GM23248 (cell line): ENCODE data around the gene ZNF883.

ENCODE experiments used
- EZH2 ChIP-seq: fragments of 200-600 bp; sonication (generic); IDR thresholded peaks from 2 replicates; pipeline ENCODE4 v1.6.1; 2018; ENCODE audit warnings: antibody characterized with exemption, mild to moderate bottlenecking; ENCODE audit not compliant: insufficient read depth, poor library complexity, severe bottlenecking
- EZH2phosphoT487 ChIP-seq: fragments of 200-600 bp; sonication (generic); IDR thresholded peaks from 2 replicates; pipeline ENCODE4 v1.6.1; 2018; ENCODE audit warnings: antibody characterized with exemption, moderate library complexity, mild to moderate bottlenecking, low read depth; ENCODE audit not compliant: insufficient read depth

DNA sequence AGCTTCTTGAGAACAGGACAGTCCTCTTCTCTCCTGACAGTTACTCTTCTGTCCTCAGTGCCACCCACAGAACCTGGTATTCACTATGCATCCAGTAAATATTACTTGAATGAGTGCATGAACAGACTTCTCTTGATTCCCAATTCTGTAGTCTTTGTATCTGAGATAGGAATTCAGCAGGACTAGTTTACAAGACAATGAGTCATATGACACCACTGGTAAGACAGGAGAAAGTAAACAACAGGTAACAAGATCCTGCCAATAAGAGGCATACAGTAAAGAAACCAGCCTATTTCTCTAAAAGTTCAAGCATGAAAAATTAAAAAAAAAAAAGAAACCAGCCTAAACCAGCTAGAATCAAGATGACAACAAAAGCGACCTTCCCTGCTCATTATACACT lies 6.2 kb downstream of the ZNF883 start:
- no peak for TF ChIP-seq EZH2
- TF ChIP-seq EZH2phosphoT487 = no peak
